ENCODE results near the gene NCKAP5.

GRCh38 chr2:133600266-133600928 is 32.1 kb upstream of the NCKAP5 start:
- TF ChIP-seq CTCF (IDR thresholded peaks at IDR 0.05), result no peak
- TF ChIP-seq POLR2A (IDR thresholded peaks at IDR 0.05), result no peak
